SU-DHL-6 (cell line): ENCODE measurements around the gene ZC2HC1B.
"Not testable (repeated sequence)": the region's sequence is repeated elsewhere in the genome, so short reads cannot be mapped to it uniquely, and the experiment has no call there.

Experiments used
- H2AFZ ChIP-seq: fragments of 200-600 bp; sonication (generic); 2 replicates; pipeline ENCODE4 v1.6.1; 2014; ENCODE audit warnings: low read depth, mild to moderate bottlenecking, moderate library complexity, mixed read lengths, antibody characterized with exemption, low read length; ENCODE audit not compliant: severe bottlenecking
- H3F3A ChIP-seq: fragments of 200-600 bp; shearing (Covaris generic); 2 replicates; pipeline ENCODE4 v1.6.0; 2016; ENCODE audit warnings: antibody characterized with exemption, mild to moderate bottlenecking; ENCODE audit not compliant: insufficient read depth
- H3K27ac ChIP-seq: fragments of 200-600 bp; sonication (generic); 2 replicates; pipeline ENCODE4 v1.5.1; 2016; ENCODE audit warnings: low read depth, mild to moderate bottlenecking, low read length, moderate library complexity, mixed read lengths
- H3K27me3 ChIP-seq: fragments of 200-600 bp; sonication (generic), shearing (Covaris generic); 2 replicates; pipeline ENCODE4 v1.6.0; 2014; ENCODE audit warnings: mild to moderate bottlenecking, low read length
- H3K36me3 ChIP-seq: fragments of 200-600 bp; sonication (generic); 2 replicates; pipeline ENCODE4 v1.6.1; 2014; ENCODE audit warnings: mild to moderate bottlenecking, low read length, mixed read lengths
- H3K4me2 ChIP-seq: fragments of 300-600, 200-600 bp; shearing (Covaris generic), sonication (generic); 2 replicates; pipeline ENCODE4 v1.6.0; 2014; ENCODE audit warnings: low read length, low read depth, mild to moderate bottlenecking; ENCODE audit not compliant: poor library complexity, severe bottlenecking
- H3K4me3 ChIP-seq: fragments of 200-600 bp; sonication (generic); 2 replicates; pipeline ENCODE4 v1.5.1; 2014; ENCODE audit warnings: antibody characterized with exemption, low read length, mild to moderate bottlenecking, mixed read lengths; ENCODE audit not compliant: insufficient read depth, poor library complexity, severe bottlenecking
- H3K79me2 ChIP-seq: fragments of 200-600 bp; sonication (generic); 2 replicates; pipeline ENCODE4 v1.6.1; 2014; ENCODE audit warnings: mild to moderate bottlenecking, low read length, moderate library complexity; ENCODE audit not compliant: insufficient read depth
- H3K9ac ChIP-seq: fragments of 200-600 bp; sonication (generic); 2 replicates; pipeline ENCODE4 v1.7.0; 2014; ENCODE audit warnings: mild to moderate bottlenecking, low read length
- H3K9me2 ChIP-seq: fragments of 200-600 bp; sonication (generic); replicated peaks from 2 replicates; pipeline ENCODE4 v1.6.1; 2014; ENCODE audit warnings: low read length; ENCODE audit not compliant: insufficient read depth
- H3K9me3 ChIP-seq: fragments of 200-600 bp; sonication (generic); 2 replicates; pipeline ENCODE4 v1.6.1; 2014; ENCODE audit warnings: low read length, mixed read lengths; ENCODE audit not compliant: insufficient read depth
- H4K20me1 ChIP-seq: fragments of 200-600 bp; sonication (generic); 2 replicates; pipeline ENCODE4 v1.6.1; 2014; ENCODE audit warnings: low read depth, mild to moderate bottlenecking, antibody characterized with exemption, low read length, moderate library complexity, mixed read lengths
- EZH2phosphoT487 ChIP-seq: fragments of 200-600 bp; sonication (generic), shearing (Covaris generic); conservative IDR thresholded peaks from 2 replicates; pipeline ENCODE4 v1.6.1; 2018; ENCODE audit warnings: mild to moderate bottlenecking, antibody characterized with exemption, low read length, moderate library complexity, mixed read lengths
- TF ChIP-seq, protein P1 (sequence below): fragments of 200-600 bp; sonication (generic); IDR thresholded peaks from one replicate; pipeline ENCODE4 v1.5.1; 2017; ENCODE audit warnings: antibody characterized with exemption, mild to moderate bottlenecking, low read length, moderate library complexity; ENCODE audit not compliant: insufficient read depth, poor library complexity, severe bottlenecking

ZC2HC1B gene

GRCh38 chr6:143911028-143911427 lies 46.8 kb downstream of the ZC2HC1B start:
- Histone ChIP-seq H3K27me3 (no peaks in the 10 kb centered on the region), H3K9ac (no peak overlapping the region), H4K20me1 (no peaks in the 10 kb centered on the region), H3F3A (no peaks in the 10 kb centered on the region), H3K4me3 (no peak overlapping the region), H3K36me3 (no peaks in the 10 kb centered on the region), H3K9me2 (no peaks in the 10 kb centered on the region), H3K9me3 (no peaks in the 10 kb centered on the region), H3K79me2 (no peaks in the 10 kb centered on the region), H2AFZ (no peak overlapping the region), H3K27ac (no peak overlapping the region), H3K4me2 (no peak overlapping the region)
- TF ChIP-seq, protein P1, sequence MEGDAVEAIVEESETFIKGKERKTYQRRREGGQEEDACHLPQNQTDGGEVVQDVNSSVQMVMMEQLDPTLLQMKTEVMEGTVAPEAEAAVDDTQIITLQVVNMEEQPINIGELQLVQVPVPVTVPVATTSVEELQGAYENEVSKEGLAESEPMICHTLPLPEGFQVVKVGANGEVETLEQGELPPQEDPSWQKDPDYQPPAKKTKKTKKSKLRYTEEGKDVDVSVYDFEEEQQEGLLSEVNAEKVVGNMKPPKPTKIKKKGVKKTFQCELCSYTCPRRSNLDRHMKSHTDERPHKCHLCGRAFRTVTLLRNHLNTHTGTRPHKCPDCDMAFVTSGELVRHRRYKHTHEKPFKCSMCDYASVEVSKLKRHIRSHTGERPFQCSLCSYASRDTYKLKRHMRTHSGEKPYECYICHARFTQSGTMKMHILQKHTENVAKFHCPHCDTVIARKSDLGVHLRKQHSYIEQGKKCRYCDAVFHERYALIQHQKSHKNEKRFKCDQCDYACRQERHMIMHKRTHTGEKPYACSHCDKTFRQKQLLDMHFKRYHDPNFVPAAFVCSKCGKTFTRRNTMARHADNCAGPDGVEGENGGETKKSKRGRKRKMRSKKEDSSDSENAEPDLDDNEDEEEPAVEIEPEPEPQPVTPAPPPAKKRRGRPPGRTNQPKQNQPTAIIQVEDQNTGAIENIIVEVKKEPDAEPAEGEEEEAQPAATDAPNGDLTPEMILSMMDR, result no peak
- TF ChIP-seq EZH2phosphoT487, result no peak

GRCh38 chr6:143912671-143913070 lies 48.4 kb downstream of the ZC2HC1B start:
- no peak overlapping the region for H3K4me2 ChIP-seq
- H3K9ac ChIP-seq, result no peak overlapping the region
- H4K20me1 ChIP-seq, result no peaks in the 10 kb centered on the region
- no peak overlapping the region for H3K4me3 ChIP-seq
- no peak overlapping the region for H2AFZ ChIP-seq
- no peak overlapping the region for H3K27ac ChIP-seq
- H3K9me3 ChIP-seq, result no peaks in the 10 kb centered on the region
- H3K36me3 ChIP-seq, result no peaks in the 10 kb centered on the region; the same call in 1 of the 2 replicates
- no peaks in the 10 kb centered on the region for H3K27me3 ChIP-seq
- H3F3A ChIP-seq, result no peaks in the 10 kb centered on the region
- H3K9me2 ChIP-seq, result no peaks in the 10 kb centered on the region
- TF ChIP-seq EZH2phosphoT487, result no peak
- no peaks in the 10 kb centered on the region for H3K79me2 ChIP-seq

DNA sequence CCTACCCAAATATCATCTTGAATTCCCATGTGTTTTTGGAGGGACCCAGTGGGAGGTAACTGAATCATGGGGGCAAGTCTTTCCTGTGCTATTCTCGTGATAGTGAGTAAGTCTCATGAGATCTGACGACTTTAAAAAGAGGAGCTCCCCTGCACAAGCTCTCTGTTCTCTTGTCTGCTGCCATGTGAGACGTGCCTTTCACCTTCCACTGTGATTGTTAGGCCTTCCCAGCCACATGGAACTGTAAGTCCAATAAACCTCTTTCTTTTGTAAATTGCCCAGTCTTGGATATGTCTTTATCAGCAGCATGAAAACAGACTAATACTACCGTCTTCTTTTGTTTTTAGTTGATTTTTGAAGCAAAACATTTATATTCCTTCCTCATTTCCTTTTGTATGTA lies 52.8 kb downstream of the ZC2HC1B start:
- H3K79me2 ChIP-seq, H3K9me3 ChIP-seq, H4K20me1 ChIP-seq, H3K36me3 ChIP-seq, H3K27ac ChIP-seq, H3K9ac ChIP-seq, H2AFZ ChIP-seq, H3F3A ChIP-seq, H3K4me2 ChIP-seq, H3K27me3 ChIP-seq, H3K4me3 ChIP-seq, H3K9me2 ChIP-seq: not testable (repeated sequence)

GRCh38 chr6:143928853-143929252 lies 64.6 kb downstream of the ZC2HC1B start:
- no peak overlapping the region for H3K9ac ChIP-seq
- H3K36me3 ChIP-seq, result no peaks in the 10 kb centered on the region
- TF ChIP-seq, protein P1, result no peak
- TF ChIP-seq EZH2phosphoT487, result no peak
- H2AFZ ChIP-seq, result no peak overlapping the region
- no peaks in the 10 kb centered on the region for H4K20me1 ChIP-seq
- H3K9me3 ChIP-seq, result no peaks in the 10 kb centered on the region
- H3K4me3 ChIP-seq, result no peak overlapping the region
- no peaks in the 10 kb centered on the region for H3K27me3 ChIP-seq
- H3K4me2 ChIP-seq, result no peak overlapping the region
- no peaks in the 10 kb centered on the region for H3K9me2 ChIP-seq
- no peaks in the 10 kb centered on the region for H3K79me2 ChIP-seq
- no peak overlapping the region for H3K27ac ChIP-seq
- no peaks in the 10 kb centered on the region for H3F3A ChIP-seq
